SK-N-MC (cell line): Measurements from ENCODE around the gene RBMXL3.

ENCODE experiments used
- DNase-seq: peaks from one replicate; pipeline ENCODE4 v3.0.0-alpha.2; 2011; ENCODE audit warnings: low read depth, low spot score
- H3K27ac ChIP-seq: fragments of 200-600 bp; sonication (generic); 2 replicates; pipeline ENCODE4 v1.5.1; 2016; ENCODE audit warnings: mixed run types
- H3K36me3 ChIP-seq: fragments of 200-600 bp; sonication (generic); 2 replicates; pipeline ENCODE4 v1.6.1; 2017; ENCODE audit warnings: antibody characterized with exemption, low read length, mixed read lengths; ENCODE audit not compliant: insufficient read depth
- H3K4me3 ChIP-seq: fragments of 200-600 bp; sonication (generic); 2 replicates; pipeline ENCODE4 v1.5.1; 2016
- H3K9ac ChIP-seq: fragments of 200-600 bp; sonication (generic); 2 replicates; pipeline ENCODE4 v1.8.0; 2017; ENCODE audit warnings: mixed run types, mixed read lengths; ENCODE audit not compliant: insufficient read length
- H3K9me3 ChIP-seq: fragments of 200-600 bp; sonication (generic); 2 replicates; pipeline ENCODE4 v1.6.1; 2017; ENCODE audit warnings: low read depth, mild to moderate bottlenecking, antibody characterized with exemption, low read length, moderate library complexity, mixed read lengths
- EZH2 ChIP-seq: fragments of 200-600 bp; sonication (generic); IDR thresholded peaks from one replicate; pipeline ENCODE4 v1.6.1; 2017; ENCODE audit warnings: antibody characterized with exemption
- FOXP2 ChIP-seq: optimal IDR thresholded peaks from 2 replicates; pipeline ENCODE3; 2011; ENCODE audit warnings: mild to moderate bottlenecking, moderate library complexity; ENCODE audit not compliant: insufficient read depth; ENCODE audit errors: extremely low read length, control extremely low read depth
- POLR2AphosphoS5 ChIP-seq: IDR thresholded peaks from 2 replicates; pipeline ENCODE4 v1.6.1; 2012; ENCODE audit warnings: mild to moderate bottlenecking, low read depth, low read length, borderline replicate concordance

Gene RBMXL3

DNA sequence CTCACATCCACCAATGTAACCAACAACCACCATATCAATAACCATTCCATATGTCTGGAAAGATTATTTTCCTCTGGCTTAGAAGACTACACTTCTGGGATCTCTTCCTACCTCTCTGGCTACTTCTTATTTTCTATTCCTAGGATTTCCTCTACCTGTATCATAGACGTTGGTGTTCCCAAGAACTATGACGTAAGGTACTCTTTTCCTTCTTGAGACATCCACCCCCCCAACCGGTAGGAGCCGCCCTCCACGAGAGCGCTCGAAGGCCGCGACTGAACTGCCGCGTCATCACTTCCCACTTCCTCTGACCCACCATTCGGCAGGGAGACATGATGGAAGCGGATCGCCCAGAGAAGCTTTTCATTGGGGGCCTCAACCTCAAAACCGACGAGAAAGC, at the start of gene RBMXL3:
Gene RBMXL3, plus strand, starts transcription at position 301 of the 400 bp plus-strand sequence. Its CDS starts 32 bp downstream, at position 333.
- H3K9ac ChIP-seq, result no peak within 1 kb of the TSS
- no peak for TF ChIP-seq POLR2AphosphoS5
- no peak for TF ChIP-seq FOXP2
- no peak for TF ChIP-seq EZH2
- DNase-seq, result no peak
- H3K27ac ChIP-seq, result no peak within 1 kb of the TSS
- no peaks in the 10 kb centered on the region for H3K36me3 ChIP-seq
- no peak within 1 kb of the TSS for H3K4me3 ChIP-seq
- no peaks in the 10 kb centered on the region for H3K9me3 ChIP-seq

DNA sequence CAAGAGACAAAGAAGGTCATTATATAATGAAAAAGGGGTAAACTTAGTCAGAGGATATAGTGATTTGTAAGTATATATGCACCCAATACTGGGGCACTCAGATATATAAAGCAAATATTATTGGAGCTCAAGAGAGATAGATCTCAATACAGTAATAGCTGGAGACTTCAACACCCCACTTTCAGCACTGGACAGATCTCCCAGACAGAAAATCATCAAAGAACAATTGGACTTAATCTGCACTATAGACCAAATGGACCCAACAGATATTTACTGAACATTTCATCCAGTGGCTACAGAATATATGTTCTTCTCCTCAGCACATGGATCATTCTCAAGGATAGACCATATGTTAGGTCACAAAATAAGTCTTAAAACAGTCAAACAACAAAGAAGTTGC, 47.2 kb upstream of the RBMXL3 start:
- H3K9ac ChIP-seq, result no peak overlapping the region
- no peak overlapping the region for H3K27ac ChIP-seq
- H3K4me3 ChIP-seq, result no peak overlapping the region
- no peaks in the 10 kb centered on the region for H3K9me3 ChIP-seq
- no peak for DNase-seq
- H3K36me3 ChIP-seq, result no peaks in the 10 kb centered on the region
- no peak for TF ChIP-seq FOXP2
- no peak for TF ChIP-seq POLR2AphosphoS5
- no peak for TF ChIP-seq EZH2

DNA sequence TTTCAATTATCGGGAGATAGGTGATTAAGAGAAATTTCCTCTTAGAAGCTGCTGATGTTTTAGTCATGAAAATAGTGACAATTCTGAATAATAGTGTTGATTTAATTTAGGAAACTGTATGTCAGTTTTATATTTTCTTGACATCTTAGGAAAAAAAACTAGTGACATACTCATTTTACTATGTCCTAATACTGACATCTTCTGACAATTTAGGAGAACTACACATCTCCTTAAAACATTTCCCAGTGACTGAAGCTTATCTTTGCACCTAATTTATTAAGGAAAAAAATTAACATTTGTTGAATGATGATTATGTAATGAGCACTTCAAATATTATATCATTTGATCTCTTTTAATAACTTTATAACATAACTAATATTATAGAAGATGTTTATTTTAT, 42.0 kb upstream of the RBMXL3 start:
- TF ChIP-seq POLR2AphosphoS5, result no peak
- TF ChIP-seq EZH2, result no peak
- TF ChIP-seq FOXP2, result no peak
- DNase-seq, result no peak
- H3K4me3 ChIP-seq, result no peak overlapping the region
- H3K9ac ChIP-seq, result no peak overlapping the region
- H3K9me3 ChIP-seq, result no peaks in the 10 kb centered on the region
- H3K27ac ChIP-seq, result no peak overlapping the region
- H3K36me3 ChIP-seq, result no peaks in the 10 kb centered on the region

DNA sequence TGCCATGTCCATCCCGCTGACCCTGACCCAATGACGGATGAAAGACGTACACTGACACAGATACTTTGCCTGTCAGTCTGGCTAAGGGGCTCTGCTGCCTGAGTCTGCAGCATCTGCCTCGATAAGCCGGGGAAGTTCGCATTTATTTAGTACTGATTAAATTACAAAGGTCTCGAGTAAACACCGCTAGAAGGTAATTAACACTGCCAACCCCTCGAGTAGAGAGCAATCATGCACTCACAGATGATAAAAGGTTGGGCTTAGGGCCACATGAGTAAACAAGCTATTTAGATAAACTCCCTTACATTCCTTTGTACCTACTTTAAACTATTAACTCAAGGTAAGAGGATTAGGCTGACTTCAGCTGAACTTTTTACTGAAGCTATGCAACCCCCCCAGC, 16.0 kb upstream of the RBMXL3 start:
- H3K27ac ChIP-seq, result no peak overlapping the region
- no peaks in the 10 kb centered on the region for H3K9me3 ChIP-seq
- no peak for DNase-seq
- H3K36me3 ChIP-seq, result no peaks in the 10 kb centered on the region
- TF ChIP-seq EZH2, result no peak
- TF ChIP-seq FOXP2, result no peak
- no peak for TF ChIP-seq POLR2AphosphoS5
- no peak overlapping the region for H3K4me3 ChIP-seq
- no peak overlapping the region for H3K9ac ChIP-seq

DNA sequence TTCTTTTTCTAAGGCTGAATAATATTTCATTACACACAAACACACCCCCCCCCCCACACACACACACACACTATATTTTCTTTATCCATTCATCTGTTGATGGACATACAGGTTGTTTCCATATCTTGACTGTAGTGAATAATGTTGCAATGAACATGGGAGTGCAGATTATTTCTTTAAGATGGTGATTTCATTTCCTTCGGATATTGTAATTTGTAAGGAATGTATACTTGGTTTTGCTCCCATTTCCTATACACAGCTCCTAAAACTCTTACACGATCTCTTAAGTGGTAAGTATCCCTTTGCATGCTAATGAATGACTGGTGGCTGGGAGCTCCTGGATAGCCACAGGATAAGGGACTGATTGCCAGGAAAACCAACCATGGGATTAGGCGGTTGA, 14.7 kb upstream of the RBMXL3 start:
- Histone ChIP-seq H3K9me3 (no peaks in the 10 kb centered on the region), H3K9ac (no peak overlapping the region), H3K36me3 (no peaks in the 10 kb centered on the region), H3K4me3 (no peak overlapping the region), H3K27ac (no peak overlapping the region)
- DNase-seq, result no peak
- TF ChIP-seq FOXP2, result no peak
- TF ChIP-seq EZH2, result no peak
- TF ChIP-seq POLR2AphosphoS5, result no peak

DNA sequence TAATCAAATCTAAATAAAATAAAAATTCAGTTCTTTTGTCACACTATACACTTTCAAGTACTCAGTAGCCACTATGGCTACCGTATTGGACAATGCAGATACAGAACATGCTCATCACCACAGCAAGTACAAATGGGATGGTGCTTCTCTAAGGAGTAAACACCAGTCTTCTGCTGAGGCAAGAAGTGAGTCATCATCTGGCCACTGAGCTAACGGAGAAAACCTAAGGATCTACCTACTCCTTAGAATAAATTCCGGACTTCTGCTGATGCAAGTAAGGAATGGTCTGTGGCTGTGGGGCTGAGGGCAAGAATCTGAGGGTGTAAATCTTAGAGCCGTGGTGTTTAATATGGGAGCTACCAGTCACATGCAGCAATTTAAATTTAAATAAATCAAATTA, 11.3 kb upstream of the RBMXL3 start:
- Histone ChIP-seq H3K9me3 (no peaks in the 10 kb centered on the region), H3K4me3 (no peak overlapping the region), H3K27ac (no peak overlapping the region), H3K9ac (no peak overlapping the region), H3K36me3 (no peaks in the 10 kb centered on the region)
- no peak for DNase-seq
- TF ChIP-seq FOXP2 (no peak), EZH2 (no peak), POLR2AphosphoS5 (no peak)

- no peaks in the 10 kb centered on the region for H3K36me3 ChIP-seq
- DNase-seq, result no peak
- no peak for TF ChIP-seq EZH2
- TF ChIP-seq FOXP2, result no peak
- TF ChIP-seq POLR2AphosphoS5, result no peak
- H3K4me3 ChIP-seq, result no peak overlapping the region
- no peak overlapping the region for H3K27ac ChIP-seq
- H3K9me3 ChIP-seq, result no peaks in the 10 kb centered on the region
- no peak overlapping the region for H3K9ac ChIP-seq
These were observed 10.7 kb upstream of the RBMXL3 start for GRCh38 chrX:115178473-115178872.

DNA sequence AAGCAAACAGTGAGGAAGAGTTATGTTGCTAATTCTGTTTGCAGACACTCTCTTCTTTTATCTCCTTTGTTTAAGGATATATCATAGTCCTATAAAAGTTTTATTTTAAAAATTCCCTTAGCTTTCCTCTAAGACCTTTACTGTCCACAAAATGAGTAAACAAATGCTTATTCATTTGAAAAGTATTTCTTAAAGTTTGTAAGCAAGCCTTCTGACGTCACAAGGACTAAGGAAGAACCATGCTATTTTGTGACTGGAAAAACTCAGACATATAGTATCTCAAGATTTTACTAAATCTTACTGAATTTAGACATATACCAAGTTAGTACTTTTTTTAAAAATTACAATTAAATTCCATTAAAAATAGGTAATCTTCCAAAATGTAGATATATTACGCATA, 5.2 kb upstream of the RBMXL3 start:
- H3K9me3 ChIP-seq, result no peaks in the 10 kb centered on the region

More for the DNA sequence above, 5.2 kb upstream of the RBMXL3 start:
- no peaks in the 10 kb centered on the region for H3K36me3 ChIP-seq
- TF ChIP-seq FOXP2, result no peak
- no peak for TF ChIP-seq EZH2
- no peak for TF ChIP-seq POLR2AphosphoS5
- H3K9ac ChIP-seq, result no peak overlapping the region
- no peak overlapping the region for H3K27ac ChIP-seq
- H3K4me3 ChIP-seq, result no peak overlapping the region
- no peak for DNase-seq
